Measurements from ENCODE around the gene CTIF.
A peak's percentile ranks its signal among the peaks of the same experiment; 100 is the strongest.

CTIF gene

GRCh38 chr18:48682768-48683167 is 143.9 kb downstream of the CTIF start:
- DNase-seq (ENCODE audit: low spot score), result no peak

GRCh38 chr18:48683197-48683596 is 144.4 kb downstream of the CTIF start:
- no peak for DNase-seq (ENCODE audit: low spot score)

- DNase-seq (ENCODE audit: low spot score), result no peak
Observed at GRCh38 chr18:48683661-48684060, 144.8 kb downstream of the CTIF start.

GRCh38 chr18:48687346-48688042 is 148.7 kb downstream of the CTIF start:
- no peak for DNase-seq (ENCODE audit: low spot score)

GRCh38 chr18:48688961-48689360 is 150.1 kb downstream of the CTIF start:
- DNase-seq (ENCODE audit: low spot score), result no peak

- DNase-seq (ENCODE audit: low spot score), result no peak
Observed at GRCh38 chr18:48689548-48689947, 150.7 kb downstream of the CTIF start.

GRCh38 chr18:48690494-48690893 is 151.7 kb downstream of the CTIF start:
- no peak for DNase-seq (ENCODE audit: low spot score)

- no peak for DNase-seq (ENCODE audit: low spot score)
Observed at GRCh38 chr18:48693006-48693405, 154.2 kb downstream of the CTIF start.

- peak; percentile 21 for DNase-seq (ENCODE audit: low spot score)
Observed at GRCh38 chr18:48693625-48694262, 154.9 kb downstream of the CTIF start.

GRCh38 chr18:48694295-48694694 is 155.5 kb downstream of the CTIF start:
- DNase-seq (ENCODE audit: low spot score), result no peak

GRCh38 chr18:48695671-48696070 is 156.8 kb downstream of the CTIF start:
- DNase-seq (ENCODE audit: low spot score), result no peak

- no peak for DNase-seq (ENCODE audit: low spot score)
Observed at GRCh38 chr18:48696218-48696617, 157.4 kb downstream of the CTIF start.

- no peak for DNase-seq (ENCODE audit: low spot score)
Observed at GRCh38 chr18:48697441-48697840, 158.6 kb downstream of the CTIF start.

GRCh38 chr18:48698707-48699106 is 159.9 kb downstream of the CTIF start:
- DNase-seq (ENCODE audit: low spot score), result no peak

- no peak for DNase-seq (ENCODE audit: low spot score)
Observed at GRCh38 chr18:48699761-48700160, 160.9 kb downstream of the CTIF start.

- no peak for DNase-seq (ENCODE audit: low spot score)
Observed at GRCh38 chr18:48700446-48700845, 161.6 kb downstream of the CTIF start.

GRCh38 chr18:48702346-48703027 is 163.7 kb downstream of the CTIF start:
- DNase-seq (ENCODE audit: low spot score), result no peak

- DNase-seq (ENCODE audit: low spot score), result no peak
Observed at GRCh38 chr18:48703028-48703386, 164.2 kb downstream of the CTIF start.

- DNase-seq (ENCODE audit: low spot score), result no peak
Observed at GRCh38 chr18:48703418-48703817, 164.6 kb downstream of the CTIF start.

- no peak for DNase-seq (ENCODE audit: low spot score)
Observed at GRCh38 chr18:48705043-48705442, 166.2 kb downstream of the CTIF start.

GRCh38 chr18:48705531-48705930 is 166.7 kb downstream of the CTIF start:
- DNase-seq (ENCODE audit: low spot score), result no peak

GRCh38 chr18:48706731-48707130 is 167.9 kb downstream of the CTIF start:
- no peak for DNase-seq (ENCODE audit: low spot score)

GRCh38 chr18:48707636-48708296 is 168.9 kb downstream of the CTIF start:
- DNase-seq (ENCODE audit: low spot score), result no peak

All from hematopoietic multipotent progenitor cell treated with erythropoietin and hydrocortisone succinate and interleukin-3 and kit ligand, for 15 days (in vitro differentiated cells).